Ovary (tissue), 9 donors: Measurements from ENCODE around the gene PPRC1. TPM values are rescaled to one million over a fixed set of nuclear protein-coding genes. Genes with fewer than 3 reads are reported as not detected.

Experiments
- DNase-seq, 5 donors: peaks; one replicate each; pipeline ENCODE4 v3.0.0-alpha.2; 2019 to 2020
- H3K27ac ChIP-seq, 2 donors: fragments of 200-600 bp; one replicate each; pipeline versions ENCODE4 v1.5.1 to v1.8.0; 2019 to 2022
- H3K27me3 ChIP-seq: fragments of 200-600 bp; one replicate; pipeline ENCODE4 v1.8.0; 2022
- H3K36me3 ChIP-seq: fragments of 200-600 bp; sonication (generic); one replicate; pipeline ENCODE4 v1.5.1; 2019
- H3K4me1 ChIP-seq: one replicate; pipeline ENCODE4 v1.8.1; 2013; ENCODE audit warnings: mild to moderate bottlenecking, moderate library complexity; ENCODE audit not compliant: insufficient read depth
- H3K4me3 ChIP-seq: fragments of 200-600 bp; sonication (generic); one replicate; pipeline ENCODE4 v1.5.1; 2017
- H3K9me3 ChIP-seq, 2 donors: fragments of 200-600 bp in 1 of 2; sonication (generic) in 1 of 2; one replicate each; pipeline versions ENCODE4 v1.5.1 to v1.8.1; 2013 to 2019; ENCODE audit warnings: mild to moderate bottlenecking in 1 of 2, moderate library complexity in 1 of 2
- EP300 ChIP-seq: sonication (generic); formaldehyde crosslinking; IDR thresholded peaks from one replicate; pipeline ENCODE4 v1.6.1; 2017; ENCODE audit warnings: antibody characterized with exemption
- POLR2A ChIP-seq: fragments of 450-650 bp; IDR thresholded peaks from one replicate; pipeline ENCODE4 v1.6.1; 2017; ENCODE audit warnings: antibody characterized with exemption, mild to moderate bottlenecking, moderate library complexity
- WGBS, 3 donors: extraction: QIAGEN DNeasy Blood & Tissue Kit in 1 of 3; methylation state at CpG; one replicate each; pipeline versions ENCODE4 v1.1.5 to v1.1.7; 2013 to 2017; 5-methylcytosine and 5-hydroxymethylcytosine counted together
- intact Hi-C, 4 donors: fragments of 100-400 bp; cut with DNase I; formaldehyde crosslinking; loops; one replicate each; pipeline versions ENCODE4 v1.11.0 to v1.15.1; 2022 to 2023
- polyA plus RNA-seq, 2 donors: library from polyadenylated mRNA; stranded (reverse); fragments of 200-250 nt in 1 of 2; fragments of 350-450 nt in 1 of 2; fragmentation: Illumina TruSeq in 1 of 2; extraction: RNeasy Lipid Tissue Mini Kit (QIAGEN cat#74804) in 1 of 2; gene quantifications; one replicate each; pipeline ENCODE4 v1.2.3, GENCODE V29; 2013 to 2014
- total RNA-seq, 7 donors: library from RNA; depleted of rRNA in 2 of 7; stranded (reverse); fragments of >200 nt in 2 of 7; fragmentation: NEBNext Ultra II Directional in 3 of 7; extraction: Animal tissue kit (Norgen Biotek cat#: 25700) in 3 of 7; gene quantifications; one replicate each; pipeline versions ENCODE4 v1.1.0 to v1.2.4, GENCODE V29; 2016 to 2023
- TF ChIP-seq, protein P1 (sequence below), 3 donors: fragments of 450-650 bp in 2 of 3; fragments of 200-600 bp in 1 of 3; IDR thresholded peaks; one replicate each; pipeline versions ENCODE4 v1.5.1 to v1.8.0; 2016 to 2022; ENCODE audit warnings: antibody characterized with exemption in 3 of 3, mild to moderate bottlenecking in 1 of 3
- donor health status: DM: no; HTN: no; CAD: no; lungs with moderate emphysema.
- donor health status: DM: no; HTN: no; CAD: no.
- donor health status: Bipolar disorder and iron deficiency.
- donor health status: DM: yes; HTN: yes; CAD: no.
- donor health status: DM: no; HTN: no; CAD: no.
- donor health status: DM: yes; HTN: yes; CAD: no.

The PPRC1 gene
- total and polyA plus RNA-seq, 9 donors = 11.8 to 68.7 (median 35.1) TPM

DNA sequence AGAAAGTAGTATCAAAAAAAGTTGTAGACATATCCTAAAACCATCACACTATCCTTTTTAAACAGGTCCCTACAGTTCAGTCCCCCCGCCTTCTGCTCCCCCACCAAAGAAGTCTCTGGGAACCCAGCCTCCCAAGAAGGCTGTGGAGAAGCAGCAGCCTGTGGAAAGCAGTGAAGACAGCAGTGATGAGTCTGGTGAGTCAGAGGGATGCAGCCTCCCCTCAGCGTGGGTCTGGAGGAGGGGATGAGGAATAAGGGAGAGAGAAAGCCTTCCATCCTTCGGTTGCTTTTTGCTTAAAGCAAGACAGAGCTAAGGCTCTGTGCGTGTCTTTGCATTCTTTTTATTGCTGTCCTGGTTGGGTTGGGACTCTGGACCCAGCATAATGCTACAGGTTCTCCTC, 27.0 kb downstream of the PPRC1 start:
- H3K4me1 ChIP-seq = no peaks in the 10 kb centered on the region
- H3K36me3 ChIP-seq = no peaks in the 10 kb centered on the region
- H3K9me3 ChIP-seq = no peaks in the 10 kb centered on the region
- 87 to 90% (median 89%) methylated on average over 4 of the region's 4 CpGs for WGBS, 3 donors
- no peak overlapping the region for H3K27ac ChIP-seq
- no peak overlapping the region for H3K4me3 ChIP-seq
- H3K27me3 ChIP-seq = no peaks in the 10 kb centered on the region
- TF ChIP-seq POLR2A (no peak), EP300 (no peak)
- TF ChIP-seq, protein P1, sequence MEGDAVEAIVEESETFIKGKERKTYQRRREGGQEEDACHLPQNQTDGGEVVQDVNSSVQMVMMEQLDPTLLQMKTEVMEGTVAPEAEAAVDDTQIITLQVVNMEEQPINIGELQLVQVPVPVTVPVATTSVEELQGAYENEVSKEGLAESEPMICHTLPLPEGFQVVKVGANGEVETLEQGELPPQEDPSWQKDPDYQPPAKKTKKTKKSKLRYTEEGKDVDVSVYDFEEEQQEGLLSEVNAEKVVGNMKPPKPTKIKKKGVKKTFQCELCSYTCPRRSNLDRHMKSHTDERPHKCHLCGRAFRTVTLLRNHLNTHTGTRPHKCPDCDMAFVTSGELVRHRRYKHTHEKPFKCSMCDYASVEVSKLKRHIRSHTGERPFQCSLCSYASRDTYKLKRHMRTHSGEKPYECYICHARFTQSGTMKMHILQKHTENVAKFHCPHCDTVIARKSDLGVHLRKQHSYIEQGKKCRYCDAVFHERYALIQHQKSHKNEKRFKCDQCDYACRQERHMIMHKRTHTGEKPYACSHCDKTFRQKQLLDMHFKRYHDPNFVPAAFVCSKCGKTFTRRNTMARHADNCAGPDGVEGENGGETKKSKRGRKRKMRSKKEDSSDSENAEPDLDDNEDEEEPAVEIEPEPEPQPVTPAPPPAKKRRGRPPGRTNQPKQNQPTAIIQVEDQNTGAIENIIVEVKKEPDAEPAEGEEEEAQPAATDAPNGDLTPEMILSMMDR (IDR thresholded peaks at IDR 0.05) = no peak
- no peak for DNase-seq
- intact Hi-C loops = loop anchor here in 1 of 4 donors (10.0 kb wide), 1 partner anchor 75 kb away; no protein-coding TSS in a partner anchor

DNA sequence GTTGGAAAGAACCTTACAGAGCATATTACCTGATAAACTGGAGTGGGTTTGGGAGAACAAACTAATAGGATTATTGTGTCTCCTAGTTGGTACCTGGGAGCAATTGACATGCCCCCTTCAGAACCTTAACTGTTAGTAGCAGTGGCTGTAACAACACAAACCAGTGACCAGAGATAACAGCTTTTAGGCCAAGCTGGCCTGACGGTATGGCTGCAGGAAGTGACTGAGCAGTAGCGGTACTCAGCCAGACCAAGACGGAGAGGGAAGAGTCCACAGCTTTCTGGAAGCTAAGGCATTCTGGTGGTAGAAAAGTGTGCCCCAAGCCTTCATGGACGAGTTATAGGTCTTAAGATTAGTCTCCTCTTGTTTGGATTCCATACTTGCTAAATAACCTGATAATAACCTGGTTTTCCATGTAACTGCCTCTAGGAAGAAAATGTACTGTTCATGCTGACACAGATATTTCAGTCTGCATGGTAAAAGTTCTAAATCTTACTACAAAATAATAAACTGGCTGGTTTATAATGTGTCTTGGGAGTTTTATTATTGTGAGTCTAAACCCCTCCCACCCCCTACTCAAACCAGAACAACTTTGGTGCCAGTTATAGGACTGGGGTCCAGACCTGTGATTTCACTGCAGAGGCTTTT, 30.6 kb downstream of the PPRC1 start:
- H3K4me3 ChIP-seq = no peak overlapping the region
- no peak overlapping the region for H3K27ac ChIP-seq
- 32 to 50% (median 35%) methylated on average over 4 of the region's 4 CpGs for WGBS, 3 donors
- no peaks in the 10 kb centered on the region for H3K27me3 ChIP-seq
- H3K36me3 ChIP-seq = no peaks in the 10 kb centered on the region
- intact Hi-C loops = no loop called here
- TF ChIP-seq EP300 (no peak), POLR2A (no peak)
- TF ChIP-seq, protein P1 (IDR thresholded peaks at IDR 0.05) = no peak
- no peaks in the 10 kb centered on the region for H3K9me3 ChIP-seq
- no peaks in the 10 kb centered on the region for H3K4me1 ChIP-seq
- no peak for DNase-seq

DNA sequence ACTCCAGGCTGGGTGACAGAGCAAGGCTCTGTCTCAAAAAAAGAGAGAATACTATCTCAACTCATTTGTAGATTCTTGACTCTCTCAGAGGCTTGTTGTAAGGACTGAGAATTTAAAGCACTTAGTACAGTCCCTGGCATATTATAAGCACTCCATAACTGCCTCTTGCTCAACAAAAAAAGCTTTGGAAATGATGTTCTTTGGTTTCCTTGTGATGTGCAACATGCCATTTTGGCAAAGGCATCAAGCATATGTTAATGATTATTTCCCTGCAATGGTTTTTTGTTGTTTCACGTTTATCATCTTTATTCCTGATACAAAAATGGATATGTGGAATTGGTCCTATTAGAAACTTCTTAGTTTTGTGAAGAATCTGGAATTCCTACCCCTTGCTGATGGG, 35.0 kb downstream of the PPRC1 start:
- WGBS, 3 donors = 33 to 45% (median 43%) methylated on average over 1 of the region's 1 CpG
- Histone ChIP-seq H3K4me1 (peaks cover 1% of the 10 kb centered on the region), H3K9me3 (no peaks in the 10 kb centered on the region), H3K36me3 (no peaks in the 10 kb centered on the region), H3K27me3 (no peaks in the 10 kb centered on the region), H3K4me3 (no peak overlapping the region), H3K27ac (no peak overlapping the region)
- intact Hi-C loops = no loop called here
- no peak for DNase-seq
- TF ChIP-seq EP300 (no peak), POLR2A (no peak)
- TF ChIP-seq, protein P1 (IDR thresholded peaks at IDR 0.05) = no peak

- H3K4me3 ChIP-seq = no peak overlapping the region
- intact Hi-C loops = no loop called here
- whole genome bisulfite sequencing, 3 donors = 50 to 58% (median 56%) methylated on average over 3 of the region's 3 CpGs
- no peaks in the 10 kb centered on the region for H3K36me3 ChIP-seq
- H3K27ac ChIP-seq = no peak overlapping the region
- no peaks in the 10 kb centered on the region for H3K27me3 ChIP-seq
- peaks cover 1% of the 10 kb centered on the region for H3K4me1 ChIP-seq
- no peak for TF ChIP-seq POLR2A
- TF ChIP-seq, protein P1 (IDR thresholded peaks at IDR 0.05) = no peak
- TF ChIP-seq EP300 = no peak
- DNase-seq = no peak
- H3K9me3 ChIP-seq = no peaks in the 10 kb centered on the region
Measured at GRCh38 chr10:102170602-102171001, 37.8 kb downstream of the PPRC1 start.
